GM21619 (cell line): ENCODE measurements around the gene ACER3.
"Not testable (repeated sequence)": the region's sequence is repeated elsewhere in the genome, so short reads cannot be mapped to it uniquely, and the experiment has no call there.

Experiments
- ATAC-seq: cut with Tn5 transposase; IDR thresholded peaks from one replicate; pipeline ENCODE4 v1.9.1; 2021; ENCODE audit not compliant: unreplicated experiment

ACER3 gene

GRCh38 chr11:77055913-77056312 lies 195.2 kb downstream of the ACER3 start:
- no peak for ATAC-seq

GRCh38 chr11:77056814-77057402 lies 196.2 kb downstream of the ACER3 start:
- no peak for ATAC-seq

- no peak for ATAC-seq
Measured at GRCh38 chr11:77057938-77058474, 197.3 kb downstream of the ACER3 start.

GRCh38 chr11:77058900-77059299 lies 198.2 kb downstream of the ACER3 start:
- no peak for ATAC-seq

GRCh38 chr11:77059806-77060205 lies 199.1 kb downstream of the ACER3 start:
- ATAC-seq = no peak

- ATAC-seq = no peak
Measured at GRCh38 chr11:77060234-77060633, 199.5 kb downstream of the ACER3 start.

- not testable (repeated sequence) for ATAC-seq
Measured at GRCh38 chr11:77061258-77061657, 200.5 kb downstream of the ACER3 start.

GRCh38 chr11:77062924-77063323 lies 202.2 kb downstream of the ACER3 start:
- ATAC-seq = no peak

GRCh38 chr11:77063407-77063806 lies 202.7 kb downstream of the ACER3 start:
- no peak for ATAC-seq

GRCh38 chr11:77063861-77064260 lies 203.1 kb downstream of the ACER3 start:
- no peak for ATAC-seq

GRCh38 chr11:77064648-77065217 lies 204.0 kb downstream of the ACER3 start:
- no peak for ATAC-seq

- peak; percentile 10 for ATAC-seq
Measured at GRCh38 chr11:77065878-77066228, 205.1 kb downstream of the ACER3 start.

- ATAC-seq = peak; percentile 82
Measured at GRCh38 chr11:77066229-77067042, 205.7 kb downstream of the ACER3 start, which contains the start of gene CAPN5. CAPN5 (plus strand) TSS chr11:77066971; CDS start chr11:77084887, 17,916 bp downstream.

GRCh38 chr11:77067861-77068443 lies 207.2 kb downstream of the ACER3 start:
- no peak for ATAC-seq

GRCh38 chr11:77068457-77069335 lies 208.0 kb downstream of the ACER3 start:
- ATAC-seq = no peak

GRCh38 chr11:77069336-77069968 lies 208.7 kb downstream of the ACER3 start:
- ATAC-seq = no peak

GRCh38 chr11:77069969-77070582 lies 209.4 kb downstream of the ACER3 start:
- no peak for ATAC-seq

- no peak for ATAC-seq
Measured at GRCh38 chr11:77071077-77071476, 210.4 kb downstream of the ACER3 start.
